HEK293 (cell line): ENCODE data around the gene RRAGA.

Experiments
- CTCF ChIA-PET: fragments of 350-600 bp; formaldehyde crosslinking; extraction: SDS; loops from one replicate; lab custom pipeline; 2021; ENCODE audit warnings: antibody characterized with exemption; lab: Yijun Ruan, JAX
- POLR2A ChIA-PET: fragments of 300-600 bp; formaldehyde crosslinking; extraction: SDS; loops from one replicate; lab custom pipeline; 2020; ENCODE audit warnings: antibody characterized with exemption, inconsistent platforms; lab: Yijun Ruan, JAX
- H3K27ac ChIP-seq: fragments of 200-500 bp; sonication (Bioruptor generic); 2 replicates; pipeline ENCODE4 v1.5.1; 2014; ENCODE audit warnings: low read depth, low read length, control low read depth, inconsistent platforms; ENCODE audit errors: extremely low read depth
- H3K36me3 ChIP-seq, 2 experiments: fragments of 200-500 bp in 1 of 2; sonication (Bioruptor generic) in 1 of 2; 1 replicate in 1 of 2; 2 replicates in 1 of 2; pipeline ENCODE4 v1.5.1; 2014 to 2017; ENCODE audit warnings: inconsistent platforms in 2 of 2, low read length in 2 of 2; ENCODE audit not compliant: control insufficient read depth in 2 of 2, insufficient read depth in 1 of 2
- H3K4me1 ChIP-seq: fragments of 200-500 bp; sonication (Bioruptor generic); 2 replicates; pipeline ENCODE4 v1.5.1; 2014; ENCODE audit warnings: mild to moderate bottlenecking, low read length, inconsistent platforms; ENCODE audit not compliant: control insufficient read depth, insufficient read depth
- H3K4me3 ChIP-seq: 2 replicates; pipeline ENCODE4 v1.5.1; 2011; ENCODE audit warnings: low read depth, mild to moderate bottlenecking, control low read depth, low read length, moderate library complexity
- H3K9me3 ChIP-seq: fragments of 200-500 bp; sonication (Bioruptor generic); 2 replicates; pipeline ENCODE4 v1.5.1; 2014; ENCODE audit warnings: low read depth, low read length, inconsistent platforms; ENCODE audit not compliant: control insufficient read depth, insufficient read depth
- SCRT1 ChIP-seq: fragments of 450-650 bp; formaldehyde crosslinking; IDR thresholded peaks from 2 replicates; pipeline ENCODE4 v1.5.1; 2016; ENCODE audit warnings: missing biosample characterization, missing genetic modification characterization, borderline replicate concordance
- SP7 ChIP-seq: fragments of 450-650 bp; formaldehyde crosslinking; IDR thresholded peaks from 2 replicates; pipeline ENCODE4 v1.5.1; 2016; ENCODE audit warnings: missing biosample characterization, missing genetic modification characterization
- TCF7L2 ChIP-seq: IDR thresholded peaks from 2 replicates; pipeline ENCODE4 v1.6.1; 2011; ENCODE audit warnings: low read depth, mild to moderate bottlenecking, inconsistent platforms, low read length, moderate library complexity, borderline replicate concordance
- WT1 ChIP-seq: fragments of 450-650 bp; formaldehyde crosslinking; IDR thresholded peaks from 2 replicates; pipeline ENCODE4 v1.5.1; 2016; ENCODE audit warnings: missing biosample characterization, missing genetic modification characterization
- ZBTB11 ChIP-seq: fragments of 450-650 bp; formaldehyde crosslinking; conservative IDR thresholded peaks from 2 replicates; pipeline ENCODE4 v1.5.1; 2016; ENCODE audit warnings: low read depth, missing biosample characterization, missing genetic modification characterization
- ZNF121 ChIP-seq: fragments of 450-650 bp; formaldehyde crosslinking; IDR thresholded peaks from 2 replicates; pipeline ENCODE4 v1.5.1; 2016; ENCODE audit warnings: missing biosample characterization, missing genetic modification characterization
- ZNF169 ChIP-seq: fragments of 450-650 bp; formaldehyde crosslinking; IDR thresholded peaks from 2 replicates; pipeline ENCODE4 v1.5.1; 2016; ENCODE audit warnings: missing biosample characterization, missing genetic modification characterization
- ZNF175 ChIP-seq: fragments of 450-650 bp; formaldehyde crosslinking; IDR thresholded peaks from 2 replicates; pipeline ENCODE4 v1.5.1; 2016; ENCODE audit warnings: missing biosample characterization, missing genetic modification characterization
- ZNF266 ChIP-seq: fragments of 450-650 bp; formaldehyde crosslinking; IDR thresholded peaks from 2 replicates; pipeline ENCODE4 v1.5.1; 2016; ENCODE audit warnings: missing biosample characterization, missing genetic modification characterization, low read depth
- ZNF341 ChIP-seq: fragments of 450-650 bp; formaldehyde crosslinking; IDR thresholded peaks from 2 replicates; pipeline ENCODE4; 2016; ENCODE audit warnings: low read depth, missing biosample characterization, missing genetic modification characterization
- ZNF366 ChIP-seq: fragments of 450-650 bp; formaldehyde crosslinking; conservative IDR thresholded peaks from 2 replicates; pipeline ENCODE4 v1.5.1; 2016; ENCODE audit warnings: missing biosample characterization, missing genetic modification characterization
- ZNF426 ChIP-seq: fragments of 450-650 bp; formaldehyde crosslinking; IDR thresholded peaks from 2 replicates; pipeline ENCODE4 v1.5.1; 2017; ENCODE audit warnings: missing biosample characterization, missing genetic modification characterization, mild to moderate bottlenecking, inconsistent platforms, moderate library complexity
- ZNF529 ChIP-seq: fragments of 450-650 bp; formaldehyde crosslinking; IDR thresholded peaks from 2 replicates; pipeline ENCODE4 v1.5.1; 2017; ENCODE audit warnings: missing genetic modification characterization, missing biosample characterization; ENCODE audit not compliant: insufficient replicate concordance
- ZNF548 ChIP-seq: fragments of 450-650 bp; formaldehyde crosslinking; IDR thresholded peaks from 2 replicates; pipeline ENCODE4 v1.5.1; 2016; ENCODE audit warnings: missing biosample characterization, missing genetic modification characterization
- ZNF629 ChIP-seq: fragments of 450-650 bp; formaldehyde crosslinking; IDR thresholded peaks from 2 replicates; pipeline ENCODE4 v1.5.1; 2017; ENCODE audit warnings: missing biosample characterization, missing genetic modification characterization
- ZNF654 ChIP-seq: fragments of 450-650 bp; formaldehyde crosslinking; IDR thresholded peaks from 2 replicates; pipeline ENCODE4 v1.5.1; 2016; ENCODE audit warnings: low read depth, missing biosample characterization, missing genetic modification characterization
- ZNF837 ChIP-seq: fragments of 450-650 bp; formaldehyde crosslinking; IDR thresholded peaks from 2 replicates; pipeline ENCODE4 v1.5.1; 2016; ENCODE audit warnings: missing biosample characterization, missing genetic modification characterization

RRAGA gene

GRCh38 chr9:19057033-19057432 is 7.8 kb downstream of the RRAGA start:
- H3K4me1 ChIP-seq = no peaks in the 10 kb centered on the region
- TF ChIP-seq ZNF629 (tag by site-specific recombination) = peak; percentile 54
- peak; percentile 75 for TF ChIP-seq SP7 (tag by site-specific recombination)
- TF ChIP-seq ZNF837 (tag by site-specific recombination) = no peak
- TF ChIP-seq ZNF175 (tag by site-specific recombination) = no peak
- TF ChIP-seq ZNF366 = peak; percentile 71
- TF ChIP-seq ZNF548 = no peak
- no peak for TF ChIP-seq ZNF266 (tag by site-specific recombination)
- no peak overlapping the region for H3K27ac ChIP-seq
- H3K36me3 ChIP-seq = peaks cover 21 to 60% of the 10 kb centered on the region in 2 experiments
- H3K9me3 ChIP-seq = no peaks in the 10 kb centered on the region
- H3K4me3 ChIP-seq = no peak overlapping the region
- POLR2A ChIA-PET = no interaction called here
- CTCF ChIA-PET = interaction anchor here (0.5 to 0.6 kb wide), 3 partner anchors 8 to 802 kb away, joined by 3 to 6 read pairs (median 5); partner anchors contain the start of gene RRAGA

- TF ChIP-seq ZNF426 (no peak), ZNF121 (tag by site-specific recombination) (peak; percentile 70; the same call in 1 of the 2 replicates)
- Histone ChIP-seq H3K4me3 (no peak overlapping the region), H3K9me3 (no peaks in the 10 kb centered on the region), H3K27ac (no peak overlapping the region), H3K4me1 (no peaks in the 10 kb centered on the region), H3K36me3 (peaks cover 70 to 85% of the 10 kb centered on the region in 2 experiments)
- POLR2A ChIA-PET = no interaction called here
- CTCF ChIA-PET = interaction anchor here (0.5 to 1.4 kb wide), 2 partner anchors 12 to 39 kb away, joined by 3 to 5 read pairs; no protein-coding TSS in a partner anchor
Observed at GRCh38 chr9:19074229-19074628, 25.0 kb downstream of the RRAGA start.

- no peak overlapping the region for H3K27ac ChIP-seq
- H3K9me3 ChIP-seq = no peaks in the 10 kb centered on the region
- H3K36me3 ChIP-seq = peaks cover 65 to 83% of the 10 kb centered on the region in 2 experiments
- H3K4me1 ChIP-seq = no peaks in the 10 kb centered on the region
- H3K4me3 ChIP-seq = no peak overlapping the region
- POLR2A ChIA-PET = no interaction called here
- no peak for TF ChIP-seq WT1 (tag by site-specific recombination)
- no peak for TF ChIP-seq ZBTB11 (tag by site-specific recombination)
- TF ChIP-seq ZNF529 (tag by site-specific recombination) = no peak
- TF ChIP-seq TCF7L2 = no peak
- no peak for TF ChIP-seq ZNF169 (tag by site-specific recombination)
- CTCF ChIA-PET = interaction anchor here (0.5 kb wide), 1 partner anchor 38 kb away, joined by 3 read pairs; no protein-coding TSS in a partner anchor
Observed at GRCh38 chr9:19074836-19075235, 25.6 kb downstream of the RRAGA start.

- Histone ChIP-seq H3K27ac (no peak overlapping the region), H3K36me3 (peaks cover 63 to 90% of the 10 kb centered on the region in 2 experiments), H3K9me3 (no peaks in the 10 kb centered on the region), H3K4me1 (no peaks in the 10 kb centered on the region), H3K4me3 (no peak overlapping the region)
- no peak for TF ChIP-seq ZNF341 (tag by site-specific recombination)
- peak; percentile 3; the same call in 1 of the 2 replicates for TF ChIP-seq ZNF654 (tag by site-specific recombination)
- no peak for TF ChIP-seq SCRT1 (tag by site-specific recombination)
- no peak for TF ChIP-seq ZNF837 (tag by site-specific recombination)
- CTCF ChIA-PET = interaction anchor here (0.5 to 1.6 kb wide), 16 partner anchors 14 to 291 kb away, joined by 3 to 7 read pairs (median 4); no protein-coding TSS in a partner anchor
- POLR2A ChIA-PET = interaction anchor here (1.1 kb wide), 1 partner anchor 89 kb away, joined by 4 read pairs; no protein-coding TSS in a partner anchor
Observed at GRCh38 chr9:19085295-19085694, 36.1 kb downstream of the RRAGA start.
